H1 (cell line): ENCODE measurements around the gene DIPK1B. TPM values are rescaled to one million over a fixed set of nuclear protein-coding genes. Genes with fewer than 3 reads are reported as not detected.

ENCODE experiments used
- CTCF ChIA-PET: fragments of 300-600 bp; sonication (Branson Sonifier 250); formaldehyde crosslinking; loops from one replicate; lab custom pipeline; 2021; ENCODE audit not compliant: partially characterized antibody; lab: Charles Lee
- POLR2A ChIA-PET: fragments of 300-600 bp; sonication (Branson Sonifier 250); formaldehyde crosslinking; loops from one replicate; lab custom pipeline; 2021; ENCODE audit warnings: inconsistent platforms; ENCODE audit not compliant: partially characterized antibody; lab: Charles Lee
- DNase-seq, 2 experiments: peaks; one replicate each; pipeline versions ENCODE4 v3.0.0 to v3.0.0-alpha.2; 2010 to 2022; ENCODE audit warnings: low spot score in 2 of 2, low read depth in 1 of 2, mixed read lengths in 1 of 2
- FAIRE-seq: peaks from 2 replicates; lab custom pipeline; 2011; peaks lifted over from hg19 to GRCh38; lab: Jason Lieb, UNC
- H2AFZ ChIP-seq: 2 replicates; pipeline ENCODE4 v1.8.1; 2012; ENCODE audit warnings: low read length, inconsistent platforms
- H2AK5ac ChIP-seq: 2 replicates; pipeline ENCODE4 v1.6.1; 2013; ENCODE audit warnings: low read depth, low read length
- H2BK120ac ChIP-seq: replicated peaks from 2 replicates; pipeline ENCODE3; 2013; ENCODE audit warnings: low read depth, low read length, inconsistent platforms
- H2BK12ac ChIP-seq: 2 replicates; pipeline ENCODE4 v1.6.1; 2013; ENCODE audit warnings: low read depth, low read length
- H2BK15ac ChIP-seq: 2 replicates; pipeline ENCODE4 v1.6.1; 2013; ENCODE audit warnings: low read length
- H2BK20ac ChIP-seq: 2 replicates; pipeline ENCODE4 v1.6.1; 2013; ENCODE audit warnings: low read length
- H2BK5ac ChIP-seq: 2 replicates; pipeline ENCODE4 v1.6.1; 2013; ENCODE audit warnings: low read depth, low read length
- H3K14ac ChIP-seq: 2 replicates; pipeline ENCODE4 v1.6.1; 2013; ENCODE audit warnings: inconsistent platforms; ENCODE audit not compliant: insufficient read length
- H3K18ac ChIP-seq: 2 replicates; pipeline ENCODE4 v1.6.1; 2013; ENCODE audit warnings: low read length; ENCODE audit errors: extremely low read depth
- H3K23ac ChIP-seq: 2 replicates; pipeline ENCODE4 v1.6.1; 2013; ENCODE audit warnings: inconsistent platforms; ENCODE audit not compliant: insufficient read length
- H3K23me2 ChIP-seq: 2 replicates; pipeline ENCODE4 v1.6.1; 2013; ENCODE audit warnings: low read depth, low read length
- H3K27ac ChIP-seq: 2 replicates; pipeline ENCODE4 v1.6.1; 2011; ENCODE audit warnings: low read depth, low read length, inconsistent platforms
- H3K27me3 ChIP-seq, 4 experiments: replicated peaks in 1 of 4; 1 replicate in 1 of 4; 2 replicates in 3 of 4; pipeline versions ENCODE4 v1.6.1 to v1.8.1; 2011 to 2013; ENCODE audit warnings: low read length in 3 of 4, mild to moderate bottlenecking in 3 of 4, inconsistent platforms in 2 of 4, mixed read lengths in 2 of 4, moderate library complexity in 1 of 4; ENCODE audit not compliant: control insufficient read depth in 3 of 4, insufficient read depth in 3 of 4; ENCODE audit errors: extremely low read depth in 1 of 4
- H3K36me3 ChIP-seq, 4 experiments: 2 replicates each; pipeline versions ENCODE4 v1.6.1 to v1.8.1; 2011 to 2013; ENCODE audit warnings: mild to moderate bottlenecking in 4 of 4, low read length in 3 of 4, moderate library complexity in 2 of 4, control low read depth in 1 of 4, inconsistent platforms in 1 of 4; ENCODE audit not compliant: insufficient read depth in 4 of 4, control insufficient read depth in 2 of 4
- H3K4ac ChIP-seq: replicated peaks from 2 replicates; pipeline ENCODE3; 2013; ENCODE audit warnings: low read length, low read depth, mixed read lengths, inconsistent platforms; ENCODE audit not compliant: insufficient read length
- H3K4me1 ChIP-seq, 4 experiments: replicated peaks in 1 of 4; 1 replicate in 1 of 4; 2 replicates in 3 of 4; pipeline versions ENCODE4 v1.6.1 to v1.8.1; 2011 to 2013; ENCODE audit warnings: low read length in 3 of 4, inconsistent platforms in 2 of 4, mixed read lengths in 1 of 4; ENCODE audit not compliant: insufficient read depth in 4 of 4, control insufficient read depth in 3 of 4
- H3K4me2 ChIP-seq, 2 experiments: 2 replicates each; pipeline versions ENCODE4 v1.6.1 to v1.8.1; 2011 to 2013; ENCODE audit warnings: low read depth in 2 of 2, low read length in 2 of 2, control low read depth in 1 of 2, inconsistent platforms in 1 of 2, mild to moderate bottlenecking in 1 of 2; ENCODE audit not compliant: insufficient read depth in 1 of 2
- H3K4me3 ChIP-seq, 4 experiments: fragments of 200-600, 300-600 bp in 1 of 4; sonication (generic), shearing (Covaris generic), sonication (Bioruptor Twin) in 1 of 4; 2 replicates each; pipeline versions ENCODE4 v1.5.1 to v1.8.1; 2011 to 2016; ENCODE audit warnings: low read length in 4 of 4, low read depth in 3 of 4, control low read depth in 2 of 4, inconsistent platforms in 2 of 4, mild to moderate bottlenecking in 2 of 4, mixed read lengths in 1 of 4, moderate library complexity in 1 of 4; ENCODE audit not compliant: insufficient read depth in 2 of 4; ENCODE audit errors: extremely low read depth in 1 of 4
- H3K56ac ChIP-seq: replicated peaks from 2 replicates; pipeline ENCODE3; 2013; ENCODE audit warnings: low read depth, mild to moderate bottlenecking, mixed read lengths, low read length, inconsistent platforms; ENCODE audit not compliant: insufficient read length
- H3K79me1 ChIP-seq: 2 replicates; pipeline ENCODE4 v1.6.1; 2013; ENCODE audit warnings: low read depth, low read length, control low read depth
- H3K79me2 ChIP-seq, 2 experiments: 2 replicates each; pipeline versions ENCODE4 v1.6.1 to v1.8.1; 2012 to 2013; ENCODE audit warnings: low read length in 2 of 2, mild to moderate bottlenecking in 2 of 2, inconsistent platforms in 1 of 2; ENCODE audit not compliant: insufficient read depth in 2 of 2, control insufficient read depth in 1 of 2
- H3K9ac ChIP-seq, 4 experiments: replicated peaks in 1 of 4; 1 replicate in 1 of 4; 2 replicates in 3 of 4; pipeline versions ENCODE4 v1.6.1 to v1.8.1; 2011 to 2013; ENCODE audit warnings: low read depth in 3 of 4, low read length in 3 of 4, control low read depth in 2 of 4, mild to moderate bottlenecking in 2 of 4, moderate library complexity in 2 of 4, inconsistent platforms in 1 of 4; ENCODE audit errors: extremely low read depth in 1 of 4
- H3K9me3 ChIP-seq, 2 experiments: 2 replicates each; pipeline versions ENCODE4 v1.6.1 to v1.8.1; 2012 to 2013; ENCODE audit warnings: mild to moderate bottlenecking in 2 of 2, moderate library complexity in 2 of 2, control low read depth in 1 of 2, inconsistent platforms in 1 of 2, low read depth in 1 of 2, low read length in 1 of 2, mixed read lengths in 1 of 2; ENCODE audit not compliant: insufficient read depth in 2 of 2
- H4K20me1 ChIP-seq, 2 experiments: replicated peaks in 1 of 2; 2 replicates each; pipeline versions ENCODE3 to v1.8.1; 2011 to 2013; ENCODE audit warnings: inconsistent platforms in 2 of 2, low read length in 2 of 2, mild to moderate bottlenecking in 1 of 2; ENCODE audit not compliant: insufficient read depth in 2 of 2, control insufficient read depth in 1 of 2
- H4K5ac ChIP-seq: 2 replicates; pipeline ENCODE4 v1.6.1; 2013; ENCODE audit warnings: low read length, low read depth, mixed read lengths, inconsistent platforms; ENCODE audit not compliant: insufficient read length
- H4K8ac ChIP-seq: 2 replicates; pipeline ENCODE4 v1.8.0; 2013; ENCODE audit warnings: mild to moderate bottlenecking, moderate library complexity, low read length, inconsistent platforms; ENCODE audit not compliant: insufficient read depth; ENCODE audit errors: extremely low read depth
- H4K91ac ChIP-seq: replicated peaks from 2 replicates; pipeline ENCODE3; 2013; ENCODE audit warnings: low read length, mixed read lengths, inconsistent platforms; ENCODE audit not compliant: insufficient read length
- ATF2 ChIP-seq: IDR thresholded peaks from 2 replicates; pipeline ENCODE4 v1.6.1; 2012; ENCODE audit warnings: low read length, inconsistent platforms
- CHD2 ChIP-seq: IDR thresholded peaks from 2 replicates; pipeline ENCODE4 v1.6.1; 2012; ENCODE audit warnings: low read length, improper control_type of control experiment
- CTBP2 ChIP-seq: IDR thresholded peaks from 2 replicates; pipeline ENCODE4 v1.7.0; 2011; ENCODE audit warnings: borderline replicate concordance, mild to moderate bottlenecking, moderate library complexity, mixed read lengths, low read length; ENCODE audit not compliant: insufficient read depth, insufficient read length
- EP300 ChIP-seq, 2 experiments: IDR thresholded peaks; 1 replicate in 1 of 2; 2 replicates in 1 of 2; pipeline ENCODE4 v1.6.1; 2011 to 2012; ENCODE audit warnings: low read depth in 2 of 2, low read length in 2 of 2, mild to moderate bottlenecking in 2 of 2, borderline replicate concordance in 1 of 2, inconsistent platforms in 1 of 2, moderate library complexity in 1 of 2
- GABPA ChIP-seq: IDR thresholded peaks from 2 replicates; pipeline ENCODE4 v1.6.1; 2011; ENCODE audit warnings: mild to moderate bottlenecking, low read length, moderate library complexity, borderline replicate concordance; ENCODE audit not compliant: insufficient read depth
- JUND ChIP-seq: IDR thresholded peaks from 2 replicates; pipeline ENCODE4 v1.6.1; 2011; ENCODE audit warnings: mild to moderate bottlenecking, improper control_type of control experiment, low read length
- MAFK ChIP-seq: IDR thresholded peaks from 2 replicates; pipeline ENCODE4 v1.6.1; 2012; ENCODE audit warnings: low read depth, mild to moderate bottlenecking, improper control_type of control experiment, low read length
- POLR2AphosphoS5 ChIP-seq: IDR thresholded peaks from 2 replicates; pipeline ENCODE4 v1.6.1; 2011; ENCODE audit warnings: low read depth, low read length
- TAF7 ChIP-seq: optimal IDR thresholded peaks from 2 replicates; pipeline ENCODE3; 2011; ENCODE audit warnings: low read depth, mild to moderate bottlenecking, inconsistent platforms, low read length, moderate library complexity, borderline replicate concordance
- WGBS, 2 experiments: shearing (Covaris generic) in 1 of 2; methylation state at CpG; one replicate each; pipeline versions ENCODE4 v1.1.6 to v1.1.7; 2013 to 2015; ENCODE audit warnings: low lambda C conversion rate in 2 of 2, mixed read lengths in 2 of 2, inconsistent platforms in 1 of 2, low coverage in 1 of 2, missing lambda C conversion rate in 1 of 2; ENCODE audit not compliant: insufficient replicate concordance in 2 of 2, insufficient coverage in 1 of 2, insufficient read length in 1 of 2; ENCODE audit errors: extremely low coverage in 1 of 2, missing lambda C conversion rate in 1 of 2; 5-methylcytosine and 5-hydroxymethylcytosine counted together
- polyA plus RNA-seq, 7 experiments: library from polyadenylated mRNA; depleted of rRNA in 3 of 7; stranded (reverse) in 5 of 7; unstranded in 2 of 7; fragments of >200 nt in 5 of 7; fragments of 200-250 nt in 2 of 7; gene quantifications; 1 replicate in 5 of 7; 2 replicates in 1 of 7; 4 replicates in 1 of 7; pipeline versions ENCODE4 v1.2.1 to v1.2.3, GENCODE V29; 2011 to 2013; ENCODE audit warnings: missing spikeins in 2 of 7, mixed read lengths in 2 of 7
- total RNA-seq: library from RNA; stranded (reverse); fragmentation: NEBNext Ultra II Directional; extraction: Animal tissue kit (Norgen Biotek cat#: 25700); gene quantifications from 2 replicates; pipeline ENCODE4 v1.2.1, GENCODE V29; 2021
- TF ChIP-seq, protein P1 (sequence below): IDR thresholded peaks from 2 replicates; pipeline ENCODE4 v1.6.1; 2011; ENCODE audit warnings: low read depth, mild to moderate bottlenecking, low read length; ENCODE audit not compliant: insufficient read depth

DIPK1B gene
- total and polyA plus RNA-seq, 2 of the 8 experiments (the other 6 are each of a cell fraction or from before 2014, with no cell fraction given): 32.3 to 64.8 TPM

- Histone ChIP-seq H3K14ac (no peak overlapping the region), H2BK20ac (no peak overlapping the region), H3K4me2 (no peak overlapping the region), H4K8ac (no peak overlapping the region), H2BK15ac (no peak overlapping the region), H3K27me3 (no peaks in the 10 kb centered on the region), H2AK5ac (no peak overlapping the region), H3K4ac (no peak overlapping the region), H4K20me1 (no peaks in the 10 kb centered on the region), H2AFZ (no peak overlapping the region), H3K23ac (no peak overlapping the region), H3K9me3 (peaks cover 3 to 12% of the 10 kb centered on the region in 2 experiments; a peak in 1 of 4 replicates), H3K79me2 (no peaks in the 10 kb centered on the region), H2BK5ac (no peak overlapping the region), H3K18ac (0 out of 2 replicates have a peak overlapping the region, but pooled peaks have one; percentile 32), H3K36me3 (no peaks in the 10 kb centered on the region), H2BK12ac (no peak overlapping the region), H3K27ac (no peak overlapping the region), H3K79me1 (no peaks in the 10 kb centered on the region), H3K9ac (no peak overlapping the region), H3K4me1 (no peaks in the 10 kb centered on the region; a peak in 1 of 7 replicates), H2BK120ac (no peak overlapping the region), H3K56ac (no peak overlapping the region), H3K23me2 (no peaks in the 10 kb centered on the region), H4K5ac (no peak overlapping the region), H3K4me3 (no peak overlapping the region), H4K91ac (no peak overlapping the region)
- FAIRE-seq (no peak), DNase-seq (no peak)
- 94% methylated on average over 12 of the region's 17 CpGs; no CpG with 5 or more reads in 1 of the 2 experiments for WGBS, 2 experiments
- POLR2A ChIA-PET: interaction anchor here (0.9 to 2.6 kb wide), 3 partner anchors 24 to 85 kb away, joined by 3 to 13 read pairs (median 3); no protein-coding TSS in a partner anchor
- CTCF ChIA-PET: interaction anchor here (0.7 to 1.7 kb wide), 3 partner anchors 10 to 24 kb away, joined by 3 to 8 read pairs (median 4); no protein-coding TSS in a partner anchor
- TF ChIP-seq, protein P1, sequence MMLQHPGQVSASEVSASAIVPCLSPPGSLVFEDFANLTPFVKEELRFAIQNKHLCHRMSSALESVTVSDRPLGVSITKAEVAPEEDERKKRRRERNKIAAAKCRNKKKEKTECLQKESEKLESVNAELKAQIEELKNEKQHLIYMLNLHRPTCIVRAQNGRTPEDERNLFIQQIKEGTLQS: no peak
- TF ChIP-seq CHD2: no peak
- no peak for TF ChIP-seq ATF2
- TF ChIP-seq CTBP2: no peak
- TF ChIP-seq EP300 (IDR thresholded peaks at IDR 0.05; ENCODE audit: borderline replicate concordance in 1 of 2, low read depth in 2 of 2, low read length in 2 of 2): no peak
- no peak for TF ChIP-seq TAF7
- TF ChIP-seq POLR2AphosphoS5: no peak
- no peak for TF ChIP-seq MAFK
- TF ChIP-seq JUND: no peak
- TF ChIP-seq GABPA: no peak
Measured at GRCh38 chr9:136754059-136754572, 41.7 kb downstream of the DIPK1B start.
